Stimulated activated CD8-positive, alpha-beta memory T cell treated with anti-CD3 and anti-CD28 coated beads, Interleukin-15, amount 100 ng/mL, for 48 hours (primary cell): ENCODE results near the gene SPIRE1.
"Not testable (repeated sequence)": the region's sequence is repeated elsewhere in the genome, so short reads cannot be mapped to it uniquely, and the experiment has no call there.

Source experiments
- DNase-seq, 2 donors: peaks; one replicate each; pipeline ENCODE4 v3.0.0-alpha.2; 2020; ENCODE audit warnings: low read depth in 2 of 2

Gene SPIRE1

GRCh38 chr18:12416098-12416729 lies 241.7 kb downstream of the SPIRE1 start:
- DNase-seq = no peak

DNA sequence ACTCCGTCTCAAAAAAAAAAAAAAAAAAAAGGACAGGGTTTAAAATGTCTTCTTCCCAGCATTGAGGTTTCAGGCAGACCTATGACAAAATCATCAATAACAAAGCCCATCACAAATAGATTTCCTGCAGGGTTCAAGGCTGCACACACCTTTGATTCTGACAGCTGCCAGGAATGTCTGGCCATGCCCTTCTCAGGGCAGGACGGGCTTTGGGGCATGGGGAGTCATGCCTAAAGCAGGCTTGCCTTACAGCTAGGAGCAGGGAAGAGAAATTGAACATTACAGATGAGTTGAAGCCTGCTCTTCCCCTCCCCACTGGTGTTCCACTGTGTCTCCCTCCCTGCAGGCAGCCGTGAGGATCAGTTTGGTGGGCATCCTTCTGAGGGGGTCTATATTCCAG lies 246.5 kb downstream of the SPIRE1 start:
- DNase-seq = no peak

GRCh38 chr18:12410747-12411146 lies 247.2 kb downstream of the SPIRE1 start:
- not testable (repeated sequence) for DNase-seq

GRCh38 chr18:12410081-12410481 lies 247.8 kb downstream of the SPIRE1 start:
- DNase-seq = no peak

DNA sequence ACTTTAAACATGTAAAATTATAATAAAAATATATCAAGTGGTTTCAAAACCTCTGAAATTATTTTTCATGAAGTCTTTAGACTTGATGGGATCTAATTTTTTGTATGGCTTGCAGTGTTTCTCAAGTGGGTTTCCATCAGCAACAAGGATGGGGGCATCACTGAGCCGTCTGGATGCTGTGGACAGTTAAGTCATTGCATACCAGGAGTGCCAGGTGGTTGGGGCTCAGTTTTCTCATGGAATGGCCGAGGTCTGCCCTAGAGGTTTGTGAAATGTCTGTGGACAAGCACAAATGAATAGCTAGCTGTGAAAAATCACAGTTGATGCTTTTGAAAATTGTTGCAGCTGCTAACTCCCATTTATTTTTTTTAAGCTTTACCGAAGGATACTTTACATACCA lies 248.4 kb downstream of the SPIRE1 start:
- no peak for DNase-seq

DNA sequence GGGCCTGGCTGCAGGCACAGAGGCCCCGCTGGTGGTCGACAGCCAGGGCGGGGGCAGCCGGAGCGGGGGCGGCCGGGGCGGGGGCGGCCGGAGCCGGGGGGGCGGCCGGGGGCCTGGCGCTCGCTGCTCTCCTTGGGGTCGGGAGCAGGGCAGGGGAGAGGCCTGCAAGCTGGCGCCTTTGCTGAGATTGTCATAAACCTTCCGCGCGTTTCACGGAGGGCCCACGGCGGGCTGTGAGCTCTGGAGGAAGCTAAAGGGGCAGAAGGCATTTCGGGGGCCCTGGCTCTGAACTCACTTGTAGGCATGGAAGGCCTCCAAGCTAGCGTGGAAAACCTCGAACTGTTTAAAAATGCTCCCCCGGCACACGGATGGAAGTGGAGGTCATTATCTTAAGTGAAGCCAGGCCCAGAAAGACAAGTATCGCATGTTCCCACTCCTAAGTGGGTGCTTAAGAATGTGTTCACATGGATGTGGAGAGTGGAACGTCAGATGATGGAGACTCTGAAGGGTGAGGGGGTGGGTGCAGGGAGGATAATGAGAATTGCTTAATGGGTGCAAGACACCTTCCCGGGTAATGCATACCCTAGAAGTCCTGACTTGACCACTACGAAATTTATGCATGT lies 249.5 kb downstream of the SPIRE1 start:
- no peak for DNase-seq

- no peak for DNase-seq
Observed at GRCh38 chr18:12406371-12407111, 251.4 kb downstream of the SPIRE1 start.

- DNase-seq = no peak
Observed at GRCh38 chr18:12405066-12405465, 252.8 kb downstream of the SPIRE1 start.

- DNase-seq = no peak
Observed at GRCh38 chr18:12403601-12404506, 254.1 kb downstream of the SPIRE1 start.

GRCh38 chr18:12401881-12402280 lies 256.0 kb downstream of the SPIRE1 start:
- no peak for DNase-seq

DNA sequence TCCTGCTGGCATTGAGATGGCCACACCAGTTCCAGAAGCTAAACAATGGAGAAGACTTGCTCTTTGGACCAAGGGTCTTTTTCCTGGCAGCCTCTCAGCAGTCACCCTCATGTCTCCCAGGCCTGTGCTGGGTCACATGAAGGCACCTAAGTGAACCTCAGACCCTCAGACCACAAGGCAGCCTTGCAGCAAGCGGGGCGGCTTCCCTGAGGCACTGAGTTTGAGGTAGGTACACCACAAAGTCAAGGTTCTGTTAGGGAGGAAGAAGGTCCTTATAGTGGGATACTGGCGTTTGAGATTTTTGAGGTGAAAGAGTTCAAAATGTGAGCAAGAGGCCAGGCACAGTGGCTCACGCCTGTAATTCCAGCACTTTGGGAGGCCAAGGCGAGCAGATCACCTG lies 258.7 kb downstream of the SPIRE1 start:
- no peak for DNase-seq

DNA sequence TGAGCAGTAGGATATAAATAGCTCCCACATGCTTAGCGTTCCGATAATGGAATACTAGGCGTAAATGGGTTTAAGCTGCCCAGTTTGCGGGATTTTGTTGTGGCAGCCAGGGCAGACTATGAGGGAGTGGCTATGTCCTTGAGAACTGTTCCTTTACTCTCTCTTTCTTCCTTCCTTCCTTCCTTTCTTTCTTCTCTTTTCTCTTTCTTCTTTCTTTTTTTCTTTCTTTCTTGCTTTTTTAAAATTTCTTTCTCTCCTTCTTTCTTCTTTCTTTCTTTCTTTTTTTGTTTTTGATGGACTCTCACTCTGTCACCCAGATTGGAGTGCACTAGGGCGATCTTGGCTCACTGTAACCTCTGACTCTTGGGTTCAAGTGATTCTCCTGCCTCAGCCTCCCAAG lies 259.3 kb downstream of the SPIRE1 start:
- no peak for DNase-seq

DNA sequence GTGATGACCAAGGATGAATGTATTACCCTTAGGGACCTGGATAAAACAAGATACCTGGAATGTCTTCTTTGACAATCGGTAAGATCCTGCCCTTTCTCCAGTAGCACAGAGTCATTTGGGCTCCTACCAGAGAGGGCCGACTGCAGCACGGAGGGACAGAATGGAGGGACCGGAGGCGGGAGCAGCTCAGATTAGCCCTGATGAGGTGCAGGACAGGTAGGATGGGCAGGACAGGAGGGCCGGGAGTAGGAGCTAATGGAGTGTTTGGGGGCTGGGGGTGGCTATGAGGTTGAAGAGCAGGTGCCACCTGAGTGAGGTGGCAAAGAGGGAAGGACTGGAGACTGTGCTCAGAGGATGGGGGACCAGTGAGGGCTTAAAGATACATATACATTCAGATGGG lies 260.1 kb downstream of the SPIRE1 start:
- no peak for DNase-seq

GRCh38 chr18:12397254-12397653 lies 260.7 kb downstream of the SPIRE1 start:
- no peak for DNase-seq
